NCI-H526 treated with DMSO at 0.1 percent for 48 hours (cell line): ENCODE results near the gene IRF2BPL.

Source experiments
- DNase-seq: peaks from one replicate; lab custom pipeline; 2025; lab: John Stamatoyannopoulos, UW

The IRF2BPL gene

DNA sequence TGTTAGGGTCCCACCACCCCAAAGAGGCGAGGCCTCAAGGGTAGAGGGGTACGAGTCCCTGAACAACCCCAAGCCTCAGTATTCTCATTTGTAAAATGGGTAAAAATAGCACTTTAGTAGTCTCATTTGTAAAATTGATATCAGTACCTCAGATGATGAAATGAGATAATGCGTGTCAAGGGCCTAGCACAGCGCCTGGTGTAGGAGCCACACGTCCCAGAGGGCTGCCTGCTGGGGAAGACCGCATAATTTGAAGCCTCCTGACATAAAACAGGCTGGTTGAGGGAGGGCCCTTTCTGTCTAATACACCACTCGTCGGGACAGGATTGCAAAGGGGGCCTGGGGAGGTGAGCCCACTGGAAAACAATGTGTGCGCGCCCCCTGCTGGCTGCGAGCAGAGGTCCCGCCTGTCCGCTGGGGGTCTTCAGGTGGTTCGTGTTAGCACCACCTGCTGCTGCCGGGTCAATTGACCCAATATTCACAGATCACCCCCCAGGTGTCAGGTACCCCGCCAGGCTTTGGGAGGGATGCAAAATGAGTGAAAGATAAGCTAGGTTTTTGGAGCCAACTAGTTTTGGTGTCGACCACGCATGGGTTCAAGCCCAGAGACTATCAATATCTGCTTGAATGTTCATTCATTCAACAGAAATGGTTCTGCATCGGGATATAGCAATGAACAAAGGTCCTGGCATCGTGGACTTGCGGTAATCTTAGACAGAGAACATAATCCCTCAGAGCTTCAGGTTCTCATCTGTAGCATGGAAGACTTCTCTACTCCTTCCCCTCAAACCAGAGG, 24.7 kb upstream of the IRF2BPL start:
- peak; percentile 74 for DNase-seq

DNA sequence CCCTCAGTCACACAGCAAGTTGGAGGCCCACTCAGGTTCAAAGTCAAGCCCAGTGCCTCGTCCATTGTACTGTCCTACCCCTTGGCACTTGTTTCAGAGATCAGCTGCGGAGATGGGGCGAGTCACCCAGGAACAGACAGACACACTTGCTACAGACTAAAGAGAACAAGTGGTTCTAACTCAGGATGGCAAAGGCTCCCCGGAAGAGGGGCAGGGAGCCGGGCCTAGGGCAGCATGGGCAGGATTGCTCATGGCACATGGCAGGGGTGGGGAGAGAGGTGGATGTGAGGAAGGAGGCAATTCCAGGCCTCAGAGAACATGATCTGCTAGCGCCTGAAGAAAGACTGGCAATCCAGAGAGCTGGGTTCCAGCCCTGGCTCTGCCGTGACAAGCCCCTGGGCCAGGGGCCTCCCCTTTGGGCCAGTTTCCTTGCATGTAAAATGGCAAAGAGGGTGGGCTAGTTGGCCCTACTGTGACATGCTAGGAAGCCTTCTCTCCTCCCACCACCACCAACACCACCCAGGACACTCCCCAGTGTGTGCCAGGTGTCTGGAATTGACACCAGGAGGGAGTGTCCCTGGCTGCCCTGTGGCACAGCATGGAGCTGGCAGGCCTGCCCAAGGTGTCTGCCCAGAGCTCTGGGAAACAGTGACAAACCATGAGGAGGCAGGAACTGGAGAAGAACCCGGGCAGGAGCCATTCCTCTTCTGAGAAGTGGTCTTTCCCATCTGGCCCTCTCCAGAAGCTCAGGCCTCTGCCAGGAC, 24.0 kb upstream of the IRF2BPL start:
- no peak for DNase-seq

DNA sequence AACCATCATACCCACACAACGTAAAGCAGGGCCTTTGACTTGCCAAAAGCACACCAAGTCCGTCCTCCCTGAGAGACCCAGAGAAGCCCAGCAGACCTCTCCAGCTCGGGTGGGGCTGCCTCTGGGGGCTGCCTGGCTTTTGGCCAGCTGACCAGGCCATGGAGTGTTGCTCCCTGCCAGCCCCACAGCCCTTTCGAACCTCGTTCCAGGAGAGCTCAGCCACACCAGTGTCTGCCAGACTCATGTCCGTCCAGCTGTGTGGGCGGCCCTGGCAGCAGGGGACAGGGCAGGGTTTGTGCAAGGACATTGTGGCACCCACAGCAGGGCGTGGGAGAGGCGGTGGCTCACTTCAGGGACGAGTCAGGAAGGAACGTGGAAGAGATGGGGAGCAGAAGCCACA, 22.6 kb upstream of the IRF2BPL start:
- no peak for DNase-seq

DNA sequence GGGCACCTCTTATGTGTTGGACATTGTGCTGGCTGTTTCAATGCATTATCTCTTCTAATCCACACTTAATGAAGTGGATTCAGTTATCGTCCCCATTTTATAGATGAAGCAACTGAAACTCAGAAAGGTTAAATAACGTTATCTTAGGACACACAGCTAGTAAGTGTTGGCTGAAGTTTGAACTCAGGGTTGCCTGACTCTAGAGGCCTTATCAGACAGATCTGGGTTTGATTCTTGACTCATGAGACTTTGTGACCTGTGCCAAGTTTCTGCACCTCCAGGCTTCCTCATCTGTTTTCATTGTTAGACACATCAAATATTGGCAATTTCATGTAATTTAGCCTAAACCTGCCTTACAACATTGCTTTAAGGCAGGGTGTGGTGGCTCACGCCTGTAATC, 18.2 kb upstream of the IRF2BPL start:
- DNase-seq = no peak

DNA sequence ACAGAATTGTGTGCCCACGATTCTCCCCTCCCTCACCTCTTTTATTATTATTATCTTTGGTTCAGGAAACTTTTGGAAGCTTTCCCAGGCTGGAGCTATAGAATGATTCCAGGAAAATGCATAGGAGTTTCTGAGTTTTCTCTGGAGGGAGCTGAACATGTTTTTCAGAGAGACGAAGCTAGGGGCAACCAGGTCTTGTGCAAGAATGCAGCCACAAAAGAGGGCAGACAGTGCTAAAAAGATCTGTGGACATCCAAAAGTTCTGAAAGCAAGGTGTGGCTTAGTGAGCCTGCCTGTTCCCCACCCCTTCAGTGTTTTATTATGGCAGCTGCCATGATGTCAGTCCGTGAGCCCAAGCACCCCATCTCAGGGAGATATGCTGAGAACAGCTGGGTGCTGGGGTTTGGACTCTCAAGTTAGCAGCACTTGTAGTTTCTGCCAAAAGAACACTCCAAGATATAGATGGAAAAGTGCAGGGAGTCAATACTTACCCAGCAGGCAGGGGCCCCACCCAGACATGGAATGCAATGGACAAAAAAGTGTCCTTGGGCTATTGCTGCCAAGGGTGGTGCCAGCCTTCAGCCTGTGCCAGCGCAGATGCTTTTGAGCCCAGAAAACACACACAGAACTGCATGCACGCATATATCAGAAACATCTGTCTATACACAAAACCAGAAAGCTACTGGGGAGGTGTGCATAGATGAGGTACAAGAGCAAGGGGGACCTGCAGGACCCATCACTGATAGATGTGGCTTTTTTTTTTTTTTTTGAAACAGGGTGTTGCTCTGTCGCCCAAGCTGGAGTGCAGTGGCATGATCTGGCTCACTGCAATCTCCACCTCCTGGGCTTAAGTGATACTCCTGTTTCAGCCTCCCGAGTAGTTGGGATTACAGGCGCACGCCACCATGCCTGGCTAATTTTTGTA, 17.0 kb upstream of the IRF2BPL start:
- DNase-seq = no peak

DNA sequence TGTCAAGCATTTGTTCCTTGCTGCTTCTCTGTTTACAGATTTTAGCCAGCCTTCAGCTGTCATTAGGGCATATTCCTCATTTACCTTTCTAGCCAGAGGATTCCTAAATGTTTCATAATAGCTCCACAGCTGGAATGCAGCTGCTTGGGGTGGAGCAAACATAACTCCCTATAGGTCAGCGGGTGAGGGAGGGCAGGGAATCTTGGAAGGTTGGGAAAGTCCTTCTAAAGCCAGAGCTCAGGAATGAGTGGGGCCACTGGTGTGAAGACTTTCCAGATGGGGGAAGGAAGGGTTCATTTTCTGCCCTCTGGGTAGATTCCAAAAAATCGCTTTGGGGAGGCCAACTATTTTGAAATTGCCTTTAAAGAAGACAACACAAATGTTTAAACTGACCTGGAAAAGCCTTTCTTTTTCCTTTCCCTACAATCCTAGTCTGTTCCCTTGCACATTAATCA, 16.3 kb upstream of the IRF2BPL start:
- DNase-seq = no peak

DNA sequence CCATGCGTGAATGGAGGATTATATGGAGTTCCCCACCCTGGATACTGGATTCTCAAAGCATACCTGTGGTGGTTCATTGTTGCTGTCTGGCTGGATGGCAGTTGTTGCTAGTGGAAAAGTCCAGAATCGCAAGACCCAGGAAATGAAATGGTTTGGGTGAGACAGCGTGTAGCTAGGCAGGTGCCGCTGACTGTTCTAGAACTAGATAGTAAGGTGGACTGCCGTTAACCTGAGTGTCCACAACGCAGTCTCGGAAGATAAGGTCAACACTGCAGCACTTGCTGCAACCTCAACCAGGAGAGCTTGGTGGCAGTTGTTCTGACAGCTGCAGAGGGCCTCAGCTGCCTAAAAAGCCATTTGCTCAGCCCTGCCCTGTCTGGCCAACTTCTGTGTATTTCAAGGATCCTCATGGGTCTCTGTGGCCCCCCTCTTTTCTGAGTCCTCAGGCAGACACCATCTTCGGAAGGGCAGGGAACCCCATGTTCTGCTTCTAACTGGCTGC, 15.5 kb upstream of the IRF2BPL start:
- no peak for DNase-seq

DNA sequence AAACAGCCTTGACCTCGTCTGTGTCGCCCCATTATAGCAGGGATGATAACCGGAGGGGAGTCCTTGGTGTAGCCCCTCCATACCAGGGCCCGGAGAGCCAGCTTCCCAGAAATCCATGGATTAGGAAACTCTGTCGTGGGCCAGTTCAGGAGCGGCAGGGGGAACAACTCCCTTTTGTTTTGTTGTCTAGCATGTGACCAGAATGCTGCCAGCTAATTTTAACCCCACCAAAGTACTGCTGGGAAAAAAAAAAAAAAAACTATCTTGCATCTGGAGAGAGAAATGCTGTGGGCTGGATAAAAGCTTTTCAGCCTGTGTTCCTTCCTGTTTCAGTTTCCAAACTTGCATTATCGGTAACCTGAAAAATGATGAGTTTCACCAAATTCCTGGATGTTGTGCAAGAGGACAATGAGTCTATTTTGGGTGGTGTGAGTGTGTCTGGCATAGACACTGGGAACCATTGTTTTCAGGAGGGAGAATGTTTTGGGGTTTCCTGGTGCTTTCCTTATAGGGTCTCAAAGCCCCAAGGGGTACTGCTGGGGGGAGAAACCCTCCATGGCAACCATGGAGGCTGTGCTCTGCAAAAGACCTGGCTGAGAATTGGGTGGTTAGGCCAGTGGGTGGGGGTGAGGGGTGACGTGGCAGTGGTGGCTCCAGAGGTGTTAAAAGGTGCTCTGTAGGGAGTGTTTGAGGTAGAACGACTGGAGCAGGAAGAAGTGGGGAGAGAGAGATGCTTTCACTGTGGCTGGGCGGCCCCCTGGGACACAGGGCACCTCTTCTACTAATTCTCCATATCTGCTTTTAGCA, 14.9 kb upstream of the IRF2BPL start:
- no peak for DNase-seq

DNA sequence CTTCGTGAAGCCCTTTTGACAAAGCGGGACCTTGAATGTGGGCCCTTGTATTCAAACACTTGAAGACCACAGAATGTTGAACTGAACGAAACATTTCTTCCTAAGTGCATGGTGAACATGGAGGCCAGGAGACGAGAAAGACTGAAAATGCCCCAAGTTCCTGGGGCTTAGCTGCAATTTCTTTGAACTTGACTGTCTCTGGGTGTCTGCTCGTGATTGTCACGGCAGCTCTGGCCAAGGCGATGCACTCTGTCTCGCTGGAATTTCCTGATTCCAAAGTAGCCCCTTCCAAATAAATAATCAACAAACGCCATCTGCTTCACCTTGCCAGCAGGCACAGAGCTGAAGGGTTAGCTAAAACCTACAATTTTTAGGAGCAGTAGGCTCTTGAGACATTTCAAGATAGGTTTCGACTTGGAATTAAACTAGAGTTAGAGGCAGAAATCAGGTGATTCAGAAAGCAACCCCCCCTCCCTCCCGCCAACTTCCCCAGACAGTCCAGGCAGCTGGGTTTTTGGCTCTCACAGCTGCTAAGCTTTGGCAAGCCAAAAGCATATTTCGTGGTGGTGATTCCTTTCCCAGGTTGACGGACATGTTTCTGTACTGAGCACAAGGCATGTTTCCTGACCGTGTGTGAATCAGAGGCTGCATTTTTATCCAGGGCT, 13.5 kb upstream of the IRF2BPL start:
- DNase-seq = peak; percentile 39

DNA sequence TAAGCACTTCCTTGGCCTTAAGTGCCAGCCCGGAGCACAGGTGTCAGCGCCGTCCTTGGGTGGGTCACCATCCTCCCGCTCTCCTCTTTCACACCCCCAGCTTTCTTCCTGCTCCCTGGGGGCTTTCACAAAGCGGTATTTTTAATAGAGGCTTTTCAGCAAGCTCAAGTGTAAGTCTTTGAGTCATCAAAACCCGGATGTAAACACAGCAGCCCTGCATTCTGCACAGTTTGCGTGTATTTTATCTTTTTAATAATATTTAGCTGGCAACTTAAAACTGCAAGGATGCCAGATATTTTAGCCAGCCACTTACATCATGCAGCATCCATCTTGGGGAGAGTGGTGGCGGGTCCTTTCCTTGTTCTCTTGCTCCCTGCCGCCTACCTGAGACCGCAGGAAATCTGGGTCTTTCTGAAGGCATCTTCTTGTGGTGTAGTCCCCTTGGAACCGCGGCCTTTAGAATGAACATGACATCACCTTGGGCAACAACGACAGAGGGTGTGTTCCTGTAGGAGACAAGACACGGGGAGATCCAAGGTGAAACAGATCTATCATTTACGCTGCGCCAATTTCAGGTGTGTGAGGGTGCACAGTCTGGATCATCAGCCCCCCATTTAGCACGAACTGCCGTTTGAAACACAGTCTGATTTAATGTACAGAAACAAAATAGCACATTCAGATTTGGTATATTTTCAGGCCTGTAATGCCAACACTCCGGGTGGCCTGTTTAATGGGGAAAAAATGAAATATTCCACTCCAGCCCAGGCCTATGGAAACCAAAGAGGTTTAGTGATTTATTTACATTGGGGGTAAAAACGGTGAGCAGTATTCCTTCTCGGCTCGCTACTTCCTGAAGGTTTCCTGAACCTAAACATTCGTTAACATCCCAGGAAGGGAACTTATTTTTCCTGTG, 12.5 kb upstream of the IRF2BPL start:
- DNase-seq = peak; percentile 48

DNA sequence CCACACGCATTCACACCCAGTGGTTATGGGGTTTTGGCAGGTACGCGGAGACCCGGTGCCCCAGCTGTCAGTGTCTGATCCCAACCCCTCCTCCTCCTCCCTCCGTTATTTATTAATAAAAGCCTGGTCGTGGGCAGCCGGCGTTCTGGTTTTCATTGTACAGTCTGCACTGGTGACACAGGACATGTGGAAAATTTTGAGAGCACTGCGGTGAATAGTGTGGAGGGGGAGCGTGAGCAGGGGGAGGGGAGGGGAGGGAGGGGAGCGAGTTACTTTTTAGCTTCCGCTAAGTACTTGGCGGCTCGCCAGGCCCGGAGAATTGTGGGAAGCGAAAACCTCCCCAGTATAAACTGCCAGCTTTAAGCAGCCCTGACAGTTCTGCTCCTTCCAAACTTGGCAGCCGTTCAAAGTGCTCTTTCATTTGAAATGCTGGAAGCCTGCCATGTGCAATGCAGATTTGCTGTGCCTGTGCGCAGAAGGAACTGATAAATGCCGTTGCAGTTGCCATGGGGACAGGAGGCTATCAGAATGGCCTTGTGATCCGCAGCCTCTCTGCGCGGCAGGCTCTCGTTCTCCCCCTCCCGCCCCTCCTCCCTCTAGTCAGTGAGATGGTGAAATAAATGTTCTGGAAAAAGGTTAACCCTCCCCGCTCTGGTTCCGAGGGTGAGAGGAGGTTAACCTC, 11.7 kb upstream of the IRF2BPL start:
- DNase-seq = peak; percentile 99

DNA sequence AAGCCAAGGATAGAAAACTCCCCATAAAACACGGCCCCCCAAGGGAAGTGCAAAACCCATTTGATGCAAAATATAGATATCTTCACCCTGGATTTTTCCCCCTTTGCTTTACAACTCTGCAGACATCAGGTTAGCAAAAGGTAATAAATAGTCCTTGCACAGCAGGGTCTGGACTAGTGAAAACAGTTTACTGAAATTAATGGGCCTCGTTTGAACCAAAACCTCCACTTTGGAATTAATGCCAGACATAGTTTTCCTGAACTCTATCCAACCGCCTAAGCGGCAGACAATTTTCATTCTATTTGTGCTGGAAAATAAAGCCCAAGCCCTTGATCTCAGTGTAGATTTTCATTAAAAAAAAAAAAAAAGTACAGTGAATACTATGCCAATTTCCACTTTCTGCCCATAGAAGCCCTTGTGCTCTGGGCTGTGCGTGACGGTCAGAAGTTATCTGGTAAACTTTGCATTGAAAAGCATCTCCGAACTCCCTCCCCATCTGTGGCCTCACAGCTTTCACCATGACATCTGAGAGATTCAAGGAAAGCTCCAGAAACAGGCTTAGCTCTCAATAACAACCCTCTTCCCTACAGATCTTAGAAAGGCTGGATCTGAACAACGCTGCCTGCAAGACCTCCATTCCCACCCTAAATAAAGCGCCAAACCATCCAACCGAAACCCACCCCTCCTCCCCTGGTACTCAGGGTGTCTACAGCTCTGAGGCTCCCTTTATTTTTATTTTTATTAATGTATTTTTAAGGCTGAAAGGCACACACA, 11.0 kb upstream of the IRF2BPL start:
- DNase-seq = peak; percentile 48

DNA sequence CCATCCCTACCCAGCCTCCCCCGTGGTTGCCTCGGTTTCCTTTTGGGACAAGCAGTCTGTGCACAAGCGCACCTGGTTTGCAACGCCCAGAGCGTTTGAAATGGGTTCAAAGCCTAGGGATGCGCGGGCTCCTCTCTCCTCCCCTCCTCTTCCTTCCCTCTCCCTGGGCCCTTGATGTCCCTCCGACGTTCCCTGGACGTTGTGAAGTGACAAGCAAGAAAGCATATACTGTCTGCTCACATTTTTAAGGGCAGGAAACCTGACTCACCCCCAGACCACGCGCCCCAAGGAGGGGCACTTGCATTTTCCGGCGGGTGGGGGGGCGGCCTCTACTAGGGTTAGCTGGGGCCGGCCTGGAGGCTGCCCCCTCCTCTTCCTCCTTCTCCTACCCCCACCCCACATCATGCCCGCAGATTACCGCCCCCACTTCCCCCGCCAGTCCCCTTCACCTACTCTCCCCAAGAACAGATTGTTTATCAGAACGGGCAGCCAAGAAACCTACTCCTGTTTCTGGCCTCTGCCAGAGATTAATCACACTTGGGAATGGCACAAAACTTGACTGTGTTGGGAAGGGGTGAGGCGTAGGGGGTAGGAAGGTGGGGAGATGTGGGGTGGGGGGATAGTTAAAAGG, 9.5 kb upstream of the IRF2BPL start:
- no peak for DNase-seq

DNA sequence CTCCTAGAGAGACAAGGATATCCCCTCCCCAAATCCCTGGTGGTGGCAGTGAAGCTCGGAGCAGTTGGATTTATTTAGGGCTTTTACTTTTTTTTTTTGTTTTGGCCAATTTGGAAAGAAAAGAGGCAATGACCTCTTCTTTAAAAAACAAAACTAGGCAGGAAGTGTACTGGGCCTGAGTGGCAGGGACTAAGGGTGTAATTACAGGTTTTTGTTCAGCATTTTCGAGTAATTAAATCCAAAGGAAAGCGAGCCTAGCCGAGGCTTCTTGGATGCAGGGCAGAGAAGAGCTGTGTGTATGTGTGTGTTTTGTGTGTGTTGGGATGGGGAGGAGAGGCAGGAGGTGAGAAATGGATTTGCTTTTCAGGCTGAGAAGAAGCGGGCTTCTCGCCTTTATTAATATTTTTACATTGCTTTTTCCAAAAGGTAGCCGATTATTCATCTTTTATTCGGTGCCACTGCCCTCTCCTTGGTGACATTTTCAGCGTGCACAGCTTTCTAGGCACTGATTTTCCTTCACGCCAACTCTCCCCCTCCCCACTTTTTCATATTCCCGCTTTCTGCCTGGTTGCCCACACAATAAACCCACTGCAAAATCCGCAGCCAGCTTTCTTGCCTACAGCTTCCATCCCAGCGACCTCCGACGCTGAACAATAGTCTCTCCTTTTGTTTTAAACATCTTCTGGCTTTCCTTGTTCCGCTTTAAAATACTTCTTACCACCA, 8.9 kb upstream of the IRF2BPL start:
- no peak for DNase-seq

DNA sequence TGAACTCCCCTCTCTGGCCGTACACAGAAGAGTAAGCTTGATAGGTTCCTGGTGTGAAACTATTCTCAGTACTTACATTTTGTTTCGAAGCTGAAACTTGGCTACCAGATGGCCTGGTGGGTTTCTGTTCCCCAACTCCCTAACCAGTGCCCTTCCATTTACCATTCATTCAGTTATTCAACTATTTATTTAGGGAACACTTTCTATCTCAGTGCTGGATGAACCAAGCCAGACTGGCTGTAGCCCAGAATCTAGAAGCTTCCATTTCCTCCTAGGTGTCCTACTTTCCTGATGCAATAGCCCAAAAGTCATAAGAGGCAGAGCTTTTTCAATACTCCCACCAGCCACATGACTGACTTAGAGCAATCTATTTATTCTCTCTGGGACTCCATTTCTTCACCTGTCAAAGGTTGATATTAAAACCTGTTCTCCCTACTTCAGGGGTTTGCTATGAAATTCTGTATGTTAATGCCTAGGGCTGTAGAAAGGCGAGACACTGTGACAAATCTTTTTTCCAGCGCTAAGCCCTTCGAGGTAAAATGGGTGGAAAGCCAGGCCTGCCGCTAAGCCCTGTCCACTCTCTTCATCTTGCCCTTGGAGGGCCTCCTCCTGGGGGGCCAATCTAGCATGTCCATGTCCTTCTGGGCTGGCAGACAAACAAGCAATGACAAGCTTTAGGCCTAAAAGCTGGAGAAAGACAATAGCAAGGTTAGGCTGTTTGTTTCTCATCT, 8.1 kb upstream of the IRF2BPL start:
- no peak for DNase-seq

DNA sequence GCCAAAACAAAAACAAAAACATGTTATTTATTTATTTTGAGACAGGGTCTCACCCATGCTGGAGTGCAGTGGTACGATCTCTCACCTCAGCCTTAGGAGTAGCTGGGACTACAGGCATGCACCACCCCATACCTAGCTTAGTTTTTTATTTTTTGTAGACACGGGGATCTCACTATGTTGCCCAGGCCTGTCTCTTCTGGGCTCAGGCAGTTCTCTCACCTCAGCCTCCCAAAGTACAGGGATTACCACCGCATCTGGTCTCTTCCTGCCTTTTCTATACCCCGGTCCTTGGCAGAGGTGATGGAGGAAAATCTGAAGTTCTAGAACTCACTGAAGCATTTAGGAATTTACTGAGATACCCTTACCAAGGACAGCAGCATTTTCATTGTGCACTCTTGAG, 6.8 kb upstream of the IRF2BPL start:
- DNase-seq = no peak
